Measurements from ENCODE around the gene PPP1R3F. TPM values are rescaled to one million over a fixed set of nuclear protein-coding genes. Genes with fewer than 3 reads are reported as not detected.

The PPP1R3F gene
- total RNA-seq, 1 experiment from 2014 or later = 1.6 TPM

GRCh38 chrX:49221868-49222267, 47.7 kb upstream of the PPP1R3F start:
- no peak for ATAC-seq
- no peaks in the 10 kb centered on the region for H3K27me3 ChIP-seq (ENCODE audit: insufficient read depth, low read length)
- H3K4me3 ChIP-seq (replicated peaks in 1 of 2; ENCODE audit: low read depth in 1 of 2, low read length in 2 of 2) = no peak overlapping the region
- H2AFZ ChIP-seq (ENCODE audit: low read depth, low read length, poor library complexity, severe bottlenecking) = no peak overlapping the region
- ChIA-PET CTCF (no interaction called here), POLR2A (no interaction called here), RAD21 (ENCODE audit: low non-redundant PET in 1 of 2, low total read pairs in 2 of 2, uncharacterized antibody in 2 of 2, unreplicated experiment in 2 of 2) (no interaction called here)
- no peak overlapping the region for H3K9ac ChIP-seq (ENCODE audit: low read length)
- TF ChIP-seq SIN3A (IDR thresholded peaks at IDR 0.05; ENCODE audit: low read depth) (no peak), SP1 (IDR thresholded peaks at IDR 0.05; ENCODE audit: low read depth) (no peak), TCF7L2 (IDR thresholded peaks at IDR 0.05; ENCODE audit: borderline replicate concordance, extremely low read depth, insufficient read depth, insufficient read length) (no peak), ELF1 (IDR thresholded peaks at IDR 0.05; ENCODE audit: borderline replicate concordance, low read depth) (no peak), YY1 (IDR thresholded peaks at IDR 0.05; ENCODE audit: extremely low read depth, insufficient replicate concordance, low read depth, low read length) (no peak), ZFX (IDR thresholded peaks at IDR 0.05) (no peak), CEBPB (IDR thresholded peaks at IDR 0.05; ENCODE audit: low read depth) (no peak), ATF3 (IDR thresholded peaks at IDR 0.05) (no peak), POLR2AphosphoS5 (IDR thresholded peaks at IDR 0.05; ENCODE audit: low read depth, low read length) (no peak), POLR2A (IDR thresholded peaks at IDR 0.05; ENCODE audit: borderline replicate concordance, extremely low read depth, insufficient read depth, insufficient read length) (no peak), SRF (IDR thresholded peaks at IDR 0.05; ENCODE audit: low read depth) (no peak), REST (IDR thresholded peaks at IDR 0.05; ENCODE audit: low read depth) (no peak), RAD21 (IDR thresholded peaks at IDR 0.05; ENCODE audit: low read depth) (no peak), EZH2phosphoT487 (IDR thresholded peaks at IDR 0.05; ENCODE audit: borderline replicate concordance) (no peak), FOSL1 (IDR thresholded peaks at IDR 0.05; ENCODE audit: low read depth) (no peak), CBX3 (IDR thresholded peaks at IDR 0.05; ENCODE audit: low read depth) (no peak), ZBTB33 (IDR thresholded peaks at IDR 0.05; ENCODE audit: extremely low read depth, insufficient replicate concordance, low read length) (no peak), MAX (IDR thresholded peaks at IDR 0.05) (no peak), JUND (IDR thresholded peaks at IDR 0.05) (no peak), CTCF (IDR thresholded peaks at IDR 0.05 in 2 of 3, conservative IDR thresholded peaks at IDR 0.05 in 1 of 3; ENCODE audit: borderline replicate concordance in 1 of 3, insufficient read depth in 1 of 3, low read depth in 2 of 3, low read length in 2 of 3) (no peak)
- H3K9me2 ChIP-seq (ENCODE audit: insufficient read depth) = no peaks in the 10 kb centered on the region
- H3K9me3 ChIP-seq (ENCODE audit: control insufficient read depth in 1 of 2, insufficient read depth in 1 of 2, low read depth in 1 of 2, low read length in 2 of 2) = no peaks in the 10 kb centered on the region
- H3K79me2 ChIP-seq (ENCODE audit: insufficient read depth, low read length) = no peaks in the 10 kb centered on the region
- H3K4me2 ChIP-seq (ENCODE audit: low read length) = no peak overlapping the region
- intact Hi-C loops (cut with micrococcal nuclease) = no loop called here
- DNase-seq (ENCODE audit: low read depth, low spot score) = no peak
- no peaks in the 10 kb centered on the region for H3K36me3 ChIP-seq (ENCODE audit: control insufficient read depth in 1 of 2, insufficient read depth in 2 of 2, low read length in 2 of 2)
- H3K4me1 ChIP-seq (ENCODE audit: control insufficient read depth in 1 of 2, insufficient read depth in 2 of 2, low read length in 2 of 2) = no peaks in the 10 kb centered on the region
- no TSS peak for BruUV-seq (replicated peaks)
- H3K27ac ChIP-seq (ENCODE audit: low read depth, low read length) = no peak overlapping the region
- no peaks in the 10 kb centered on the region for H4K20me1 ChIP-seq (ENCODE audit: insufficient read depth)

Data from HCT116 (cell line).